AG09319 (cell line): ENCODE results near the gene SH3BGRL.

Source experiments
- DNase-seq: peaks from one replicate; pipeline ENCODE4 v3.0.0-alpha.2; 2010; ENCODE audit warnings: low read depth; ENCODE audit errors: extremely low read depth
- CTCF ChIP-seq: IDR thresholded peaks from 2 replicates; pipeline ENCODE4 v1.5.1; 2011; ENCODE audit warnings: low read depth, mild to moderate bottlenecking, inconsistent platforms, low read length, moderate library complexity

Gene SH3BGRL

DNA sequence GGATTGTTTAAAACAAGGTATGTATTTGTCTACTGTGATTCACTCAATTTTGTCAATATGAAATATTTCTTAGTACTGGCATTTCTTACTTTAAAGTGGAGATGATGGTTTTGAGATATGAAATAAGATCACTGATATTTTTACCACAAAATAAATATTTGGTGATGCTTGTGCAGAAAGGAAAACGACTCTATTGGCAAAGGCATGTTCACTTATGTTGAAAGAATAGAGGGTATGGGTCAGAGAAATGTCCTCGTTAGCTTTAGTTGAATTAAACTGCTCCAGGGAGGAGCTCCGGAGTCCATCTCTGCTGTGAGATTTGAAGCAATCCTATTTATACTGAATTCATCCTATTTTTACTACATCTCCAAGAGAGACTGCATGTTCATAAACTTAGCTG is 84.2 kb downstream of the SH3BGRL start:
- no peak for DNase-seq
- TF ChIP-seq CTCF: no peak

GRCh38 chrX:81286608-81287007 is 84.7 kb downstream of the SH3BGRL start:
- no peak for TF ChIP-seq CTCF
- no peak for DNase-seq

- no peak for TF ChIP-seq CTCF
- no peak for DNase-seq
Observed at GRCh38 chrX:81291996-81292395, 90.1 kb downstream of the SH3BGRL start.

DNA sequence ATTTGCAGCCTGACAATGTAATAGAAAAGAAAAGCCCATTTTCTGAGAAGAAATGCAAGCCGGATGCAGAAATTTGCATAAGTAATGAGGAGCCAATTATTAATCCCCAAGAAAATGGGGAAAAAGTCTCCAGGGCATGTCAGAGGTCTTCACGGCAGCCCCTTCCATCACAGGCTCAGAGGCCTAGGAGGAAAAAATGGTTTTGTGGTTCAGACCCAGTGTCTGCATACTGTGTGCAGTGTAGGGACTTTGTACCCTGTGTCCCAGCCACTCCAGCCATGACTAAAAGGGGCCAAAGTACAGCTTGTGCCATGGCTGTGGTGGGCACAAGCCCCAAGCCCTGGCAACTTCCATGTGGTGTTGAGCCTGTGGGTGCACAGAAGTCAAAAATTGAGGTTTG is 92.2 kb downstream of the SH3BGRL start:
- no peak for TF ChIP-seq CTCF
- DNase-seq: no peak

- DNase-seq: no peak
- TF ChIP-seq CTCF: no peak
Observed at GRCh38 chrX:81301877-81302276, 100.0 kb downstream of the SH3BGRL start.

- DNase-seq: no peak
- TF ChIP-seq CTCF: no peak
Observed at GRCh38 chrX:81304563-81304962, 102.7 kb downstream of the SH3BGRL start.

- no peak for DNase-seq
- no peak for TF ChIP-seq CTCF
Observed at GRCh38 chrX:81305240-81305639, 103.3 kb downstream of the SH3BGRL start.
